HG03432 (cell line): ENCODE measurements around the gene FAS.

Experiments used
- ATAC-seq: cut with Tn5 transposase; IDR thresholded peaks from one replicate; pipeline ENCODE4 v1.9.1; 2021; ENCODE audit warnings: mild to moderate bottlenecking, moderate library complexity; ENCODE audit not compliant: unreplicated experiment

Gene FAS

DNA sequence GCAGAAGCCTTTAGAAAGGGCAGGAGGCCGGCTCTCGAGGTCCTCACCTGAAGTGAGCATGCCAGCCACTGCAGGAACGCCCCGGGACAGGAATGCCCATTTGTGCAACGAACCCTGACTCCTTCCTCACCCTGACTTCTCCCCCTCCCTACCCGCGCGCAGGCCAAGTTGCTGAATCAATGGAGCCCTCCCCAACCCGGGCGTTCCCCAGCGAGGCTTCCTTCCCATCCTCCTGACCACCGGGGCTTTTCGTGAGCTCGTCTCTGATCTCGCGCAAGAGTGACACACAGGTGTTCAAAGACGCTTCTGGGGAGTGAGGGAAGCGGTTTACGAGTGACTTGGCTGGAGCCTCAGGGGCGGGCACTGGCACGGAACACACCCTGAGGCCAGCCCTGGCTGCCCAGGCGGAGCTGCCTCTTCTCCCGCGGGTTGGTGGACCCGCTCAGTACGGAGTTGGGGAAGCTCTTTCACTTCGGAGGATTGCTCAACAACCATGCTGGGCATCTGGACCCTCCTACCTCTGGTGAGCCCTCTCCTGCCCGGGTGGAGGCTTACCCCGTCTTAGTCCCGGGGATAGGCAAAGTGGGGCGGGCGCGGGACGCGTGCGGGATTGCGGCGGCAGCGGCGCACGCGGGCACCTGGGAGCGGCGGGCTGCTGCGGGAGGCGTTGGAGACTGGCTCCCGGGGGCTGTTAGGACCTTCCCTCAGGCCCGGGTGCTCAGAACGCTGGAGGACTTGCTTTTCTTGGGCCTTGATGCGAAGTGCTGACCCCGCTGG is at the start of gene FAS:
Gene FAS, plus strand, starts transcription at position 415 of the 777 bp plus-strand sequence. Its CDS starts 79 bp downstream, at position 494.
- peak; percentile 69 for ATAC-seq

DNA sequence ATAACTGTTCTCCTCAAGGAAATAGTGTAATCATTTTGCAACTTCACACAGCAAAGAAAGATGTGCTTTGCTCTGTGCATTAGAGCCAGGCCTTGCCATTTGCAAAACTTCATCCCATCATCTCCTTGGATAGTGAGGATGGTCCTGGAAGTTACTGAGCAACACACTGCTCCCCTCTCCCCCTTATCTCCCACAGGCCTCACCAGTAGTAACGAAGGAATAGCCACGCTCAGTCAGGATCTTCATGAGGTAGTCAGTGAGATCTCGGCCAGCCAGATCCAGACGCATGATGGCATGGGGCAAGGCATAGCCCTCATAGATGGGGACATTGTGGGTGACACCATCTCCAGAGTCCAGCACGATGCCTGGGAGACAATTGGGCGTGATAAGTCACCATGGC is 49.6 kb upstream of the FAS start:
- ATAC-seq, result no peak

DNA sequence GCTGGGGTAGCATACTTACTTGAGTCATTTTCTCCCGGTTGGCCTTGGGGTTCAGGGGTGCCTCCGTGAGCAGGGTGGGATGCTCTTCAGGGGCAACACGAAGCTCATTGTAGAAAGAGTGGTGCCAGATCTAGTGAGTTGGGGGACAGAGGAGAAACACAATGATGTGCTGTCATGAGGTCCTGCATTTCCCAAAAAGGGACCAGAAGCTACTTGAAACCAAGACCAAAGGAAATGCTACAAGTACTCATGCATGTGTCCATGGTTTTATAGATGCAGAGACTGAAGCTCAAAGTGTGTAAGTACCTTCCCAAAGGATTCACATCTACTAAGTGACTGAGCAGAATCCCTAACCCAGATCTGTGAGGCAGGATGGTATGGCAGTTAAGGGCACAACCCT is 46.8 kb upstream of the FAS start:
- no peak for ATAC-seq

DNA sequence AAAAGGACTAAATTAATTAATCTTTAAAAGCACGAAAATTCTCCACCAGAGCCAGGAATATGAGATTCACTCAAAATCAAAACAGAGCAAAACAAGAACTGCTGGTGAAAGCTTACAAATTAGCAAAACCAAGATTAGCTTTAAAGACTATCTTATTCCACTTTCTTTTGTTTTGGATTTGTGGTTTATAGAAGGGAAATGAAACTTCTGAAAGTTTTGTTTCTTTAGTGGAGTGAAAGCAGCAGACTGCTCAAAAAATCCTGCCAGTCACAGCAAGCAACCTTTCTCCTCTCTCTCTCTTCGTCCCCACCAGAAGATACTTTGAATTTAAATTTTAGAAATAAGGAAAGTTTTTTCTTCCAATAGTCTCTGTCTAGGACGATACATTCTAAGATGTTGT is 45.8 kb upstream of the FAS start:
- ATAC-seq, result peak; percentile 67

DNA sequence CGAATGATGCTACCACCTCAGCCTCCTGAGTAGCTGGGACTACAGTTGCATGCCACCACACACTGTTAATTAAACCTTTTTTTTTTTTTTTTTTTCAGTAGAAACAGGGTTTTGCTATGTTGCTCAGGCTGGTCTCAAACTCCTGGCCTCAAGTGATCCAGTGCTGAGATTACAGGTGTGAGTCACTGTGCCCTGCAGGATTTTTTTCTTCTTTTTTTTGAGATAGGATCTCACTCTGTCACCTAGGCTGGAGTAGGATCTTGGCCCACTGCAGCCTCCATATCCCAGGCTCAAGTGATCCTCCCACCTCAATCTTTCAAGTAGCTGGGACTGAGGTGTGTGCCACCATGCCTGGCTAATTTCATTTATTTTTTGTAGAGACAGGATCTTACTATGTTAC is 44.4 kb upstream of the FAS start:
- no peak for ATAC-seq

DNA sequence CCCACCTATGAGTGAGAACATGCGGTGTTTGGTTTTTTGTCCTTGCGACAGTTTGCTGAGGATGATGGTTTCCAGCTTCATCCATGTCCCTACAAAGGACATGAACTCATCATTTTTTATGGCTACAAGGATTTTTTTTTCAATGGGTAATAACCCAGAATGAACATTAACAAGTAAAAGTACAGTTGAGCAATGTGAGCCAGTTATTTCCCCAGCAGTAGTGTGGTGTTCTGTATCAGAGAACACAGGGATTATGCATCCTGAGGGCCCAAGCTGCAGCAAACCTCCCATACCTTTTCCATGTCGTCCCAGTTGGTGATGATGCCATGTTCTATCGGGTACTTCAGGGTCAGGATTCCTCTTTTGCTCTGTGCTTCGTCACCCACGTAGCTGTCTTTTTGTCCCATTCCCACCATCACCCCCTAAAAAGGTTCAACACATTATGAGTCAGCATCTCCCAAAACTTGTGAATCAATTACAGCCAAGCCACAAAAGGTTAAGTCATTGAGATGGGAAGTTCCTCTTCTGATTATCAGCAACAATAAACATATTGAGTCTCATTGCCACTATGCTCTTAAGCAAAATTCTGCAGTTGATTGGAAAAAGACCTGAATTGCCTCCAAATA is 43.5 kb upstream of the FAS start:
- ATAC-seq, result no peak

DNA sequence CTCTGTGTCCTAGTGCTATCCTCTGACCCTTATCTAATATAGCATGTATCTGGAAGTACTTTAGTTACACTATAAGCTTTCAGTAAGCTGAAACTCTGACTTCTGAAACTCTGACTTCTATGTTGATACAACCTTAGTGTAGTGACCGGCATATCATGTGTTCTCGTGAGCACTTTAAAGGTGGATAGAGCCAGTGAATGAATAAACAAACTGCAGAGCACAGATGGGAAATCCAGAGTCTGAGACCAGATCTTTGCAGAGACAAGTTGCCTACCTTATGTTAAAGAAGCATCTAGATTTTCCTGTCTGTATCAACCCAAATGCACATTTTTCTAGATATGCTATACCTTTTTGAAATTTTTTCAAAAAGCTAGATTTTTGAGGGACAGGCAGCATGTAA is 41.5 kb upstream of the FAS start:
- no peak for ATAC-seq

DNA sequence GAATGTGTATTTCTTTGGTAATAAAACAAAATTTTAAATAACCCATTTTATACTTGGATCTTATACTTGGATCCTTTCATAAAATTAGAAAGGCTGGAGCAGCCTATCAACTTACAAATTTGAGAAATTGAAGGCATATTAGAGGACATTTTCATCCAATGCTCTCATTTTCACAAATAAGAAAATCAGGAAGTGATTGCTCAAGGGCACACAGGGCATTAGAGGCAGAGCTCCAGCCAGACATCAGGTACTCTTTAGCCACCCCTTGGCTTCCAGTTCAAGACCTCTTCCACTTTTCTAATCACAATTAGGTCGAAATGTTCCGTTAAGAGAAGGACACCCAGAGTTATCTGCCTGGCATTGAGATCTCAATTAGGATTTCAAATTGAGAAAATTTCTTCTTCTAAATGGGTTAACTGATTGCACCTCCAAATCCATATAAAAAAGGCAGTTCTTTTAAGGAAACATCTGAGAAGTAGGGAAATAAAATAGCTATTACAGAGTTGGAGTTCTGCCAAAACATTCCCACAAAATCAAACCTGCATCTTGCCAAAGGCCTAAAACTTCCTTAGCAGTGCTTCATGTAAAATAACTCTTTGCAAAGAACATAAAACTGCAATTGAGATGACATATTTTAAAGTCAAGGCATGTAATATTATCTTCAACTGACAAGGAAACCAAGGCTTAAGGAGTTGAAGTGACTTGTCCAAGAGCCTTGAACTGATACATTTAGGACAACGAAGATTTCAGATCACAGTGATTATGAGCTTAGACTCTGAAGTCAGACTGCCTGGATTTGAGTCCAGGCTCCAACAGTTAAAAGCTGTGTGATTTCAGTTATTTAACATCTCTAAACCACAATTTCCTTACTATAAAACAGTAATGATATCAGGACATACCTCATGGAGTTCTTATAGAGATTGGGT is 40.4 kb upstream of the FAS start:
- ATAC-seq, result no peak

DNA sequence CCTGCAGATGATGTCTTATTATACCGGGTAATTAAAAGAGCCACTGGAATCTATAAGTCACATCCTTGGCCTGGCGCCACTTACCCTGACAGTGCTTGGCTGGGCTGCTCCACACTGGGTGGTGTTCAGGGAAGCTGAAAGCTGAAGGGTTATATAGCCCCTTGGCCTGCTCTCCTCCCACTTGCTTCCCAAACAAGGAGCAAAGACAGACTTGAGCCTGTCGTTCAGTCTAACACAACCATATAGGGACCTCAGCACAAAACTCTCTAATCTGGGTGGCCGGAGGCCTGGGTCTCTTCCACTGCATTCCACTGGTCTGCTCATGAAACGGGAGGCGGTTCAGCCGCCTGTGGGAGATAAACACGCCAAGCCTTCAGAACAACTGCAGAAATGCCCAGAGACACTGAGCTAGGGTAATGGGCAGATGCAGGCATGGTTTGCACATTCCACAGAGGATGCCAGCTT is 37.9 kb upstream of the FAS start, which contains the start of gene ACTA2:
Gene ACTA2, minus strand, starts transcription at position 127 of the 465 bp plus-strand sequence. CDS start 3,843 bp downstream, outside the sequence.
- ATAC-seq, result no peak

DNA sequence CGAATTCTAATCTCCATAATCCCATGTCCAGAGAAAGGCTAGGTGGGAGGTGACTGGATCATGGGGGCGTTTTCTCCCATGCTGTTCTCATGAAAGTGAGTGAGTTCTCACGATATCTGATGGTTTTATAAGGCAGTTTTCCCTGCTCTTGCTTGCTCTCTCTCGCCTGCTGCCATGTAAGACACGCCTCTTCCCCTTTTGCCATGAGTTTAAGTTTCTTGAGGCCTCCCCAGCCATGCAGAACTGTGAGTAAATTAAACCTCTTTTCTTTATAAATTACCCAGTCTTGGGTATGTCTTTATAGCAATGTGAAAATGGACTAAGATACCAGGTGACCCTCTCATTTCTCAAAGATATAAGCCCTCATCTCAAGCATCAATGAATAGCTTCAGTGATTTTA is 36.9 kb upstream of the FAS start:
- no peak for ATAC-seq

DNA sequence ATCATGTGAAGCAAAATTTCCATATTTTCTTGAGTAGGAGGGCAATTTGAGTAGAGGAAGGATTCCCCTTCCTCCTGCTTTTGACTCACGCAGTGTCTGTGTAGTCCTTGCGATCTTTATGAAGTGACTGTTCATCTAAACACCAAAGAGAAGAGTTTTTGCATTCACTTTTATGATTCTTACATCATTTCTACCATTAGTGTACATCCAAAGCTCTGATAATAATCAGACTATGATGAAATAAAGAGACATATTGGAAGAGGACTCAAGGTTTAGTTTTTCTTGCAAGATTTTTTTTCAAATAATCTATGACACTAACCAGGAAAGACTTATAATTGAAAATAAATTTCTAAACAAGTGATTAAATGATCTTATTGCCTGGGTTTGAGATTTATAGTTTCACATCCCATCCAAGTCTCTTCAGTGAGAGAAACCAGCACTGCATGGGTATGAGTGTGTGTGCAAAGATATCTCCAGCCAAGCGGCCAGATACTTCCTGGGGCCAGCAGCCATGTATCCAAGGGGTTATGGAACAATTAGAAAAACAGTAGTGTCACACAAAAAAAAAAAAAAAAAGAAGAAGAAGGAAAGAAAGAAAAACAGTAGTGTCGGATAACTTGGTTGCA is 36.0 kb upstream of the FAS start:
- ATAC-seq, result no peak

DNA sequence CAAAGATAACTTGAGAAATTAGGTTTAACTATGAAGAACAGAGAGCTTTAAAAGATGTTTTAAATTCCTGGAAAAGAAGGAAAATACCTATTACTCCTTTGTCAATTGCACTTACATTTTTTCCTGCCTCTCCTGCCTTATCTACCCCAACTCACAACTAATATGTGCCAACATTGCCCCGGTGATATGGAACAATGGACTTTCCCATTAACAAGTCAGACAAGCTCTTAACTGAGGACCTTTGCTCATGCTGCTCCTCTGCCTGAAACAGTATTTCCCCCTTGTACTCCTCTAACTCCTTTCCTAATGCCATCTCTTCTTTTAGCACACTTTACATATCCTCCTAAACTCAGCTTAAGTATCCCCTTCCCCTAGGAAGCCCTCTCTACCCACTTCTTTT is 33.2 kb upstream of the FAS start:
- ATAC-seq, result no peak

DNA sequence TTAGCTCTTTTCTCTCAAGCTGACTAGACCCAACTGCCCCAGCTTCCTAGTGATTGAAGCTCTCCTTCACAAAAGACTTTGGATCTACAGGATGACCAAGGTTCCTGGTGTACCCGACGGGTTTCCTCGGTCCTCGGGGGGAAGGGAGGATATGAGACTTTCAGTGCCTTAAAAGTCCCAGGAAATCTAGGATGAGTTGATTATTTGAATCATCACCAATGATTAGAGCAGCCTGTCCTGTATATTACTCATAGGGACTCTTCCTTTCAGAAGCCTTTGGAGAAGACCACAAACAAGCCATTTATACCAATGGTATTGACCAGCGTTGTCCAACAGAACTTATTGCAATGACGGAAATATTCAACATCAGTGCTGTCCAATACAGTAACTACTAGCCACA is 31.9 kb upstream of the FAS start:
- no peak for ATAC-seq

DNA sequence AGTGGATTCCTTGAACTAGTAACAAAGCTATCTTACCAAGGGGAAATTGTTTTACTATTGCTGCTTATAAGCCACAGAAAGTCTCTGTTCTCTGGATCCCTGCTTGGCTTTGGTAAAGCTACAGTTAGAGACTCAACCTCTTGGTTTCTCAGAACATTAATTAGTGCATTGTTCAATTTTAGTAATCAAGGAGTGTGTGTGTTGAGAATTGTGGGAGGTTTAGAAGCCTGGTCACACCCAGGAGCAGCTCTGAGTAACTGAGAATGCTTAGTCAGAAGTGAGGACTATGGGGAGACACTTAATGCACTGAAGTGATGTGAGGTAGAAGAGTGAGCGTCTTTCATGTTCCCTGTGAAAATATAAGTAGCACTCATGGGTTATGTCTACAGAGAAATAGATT is 29.8 kb upstream of the FAS start:
- ATAC-seq, result no peak

DNA sequence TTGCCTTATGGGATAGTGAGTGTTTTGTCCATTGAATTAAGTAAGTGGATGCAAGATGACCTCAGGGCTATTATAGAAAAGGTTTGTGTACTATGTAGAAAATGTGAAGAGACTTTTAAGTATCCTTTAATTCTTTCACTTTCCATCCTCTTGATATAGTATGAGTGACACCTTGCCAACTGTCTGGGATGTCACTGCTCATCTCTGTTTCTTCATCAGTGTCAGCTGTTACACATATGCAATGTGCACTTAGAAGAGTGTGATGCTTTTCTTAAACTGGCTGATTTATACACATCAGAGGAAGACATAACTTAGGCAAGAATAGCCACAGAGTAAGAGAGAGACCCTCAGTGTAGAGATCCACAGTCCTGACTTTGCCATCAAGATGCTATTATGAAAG is 29.3 kb upstream of the FAS start:
- ATAC-seq, result no peak

DNA sequence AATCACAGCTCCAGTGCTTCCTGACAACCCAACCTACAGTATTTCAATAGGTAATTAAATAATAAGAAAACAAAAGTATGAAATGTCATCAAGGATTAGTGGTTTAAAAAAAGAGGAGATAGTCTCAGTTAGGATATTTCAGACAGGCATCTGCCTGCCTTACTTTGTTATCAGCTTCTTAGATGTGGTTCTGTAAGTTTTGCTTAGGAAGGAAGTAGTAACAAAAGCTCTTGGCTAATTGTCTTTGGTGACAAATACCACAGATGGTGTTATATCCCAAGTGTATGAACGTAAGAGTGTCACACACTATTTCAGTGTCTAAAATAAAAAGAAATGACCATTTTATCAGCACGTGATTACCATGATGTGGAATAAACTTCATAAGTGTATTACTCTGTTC is 28.3 kb upstream of the FAS start:
- no peak for ATAC-seq

DNA sequence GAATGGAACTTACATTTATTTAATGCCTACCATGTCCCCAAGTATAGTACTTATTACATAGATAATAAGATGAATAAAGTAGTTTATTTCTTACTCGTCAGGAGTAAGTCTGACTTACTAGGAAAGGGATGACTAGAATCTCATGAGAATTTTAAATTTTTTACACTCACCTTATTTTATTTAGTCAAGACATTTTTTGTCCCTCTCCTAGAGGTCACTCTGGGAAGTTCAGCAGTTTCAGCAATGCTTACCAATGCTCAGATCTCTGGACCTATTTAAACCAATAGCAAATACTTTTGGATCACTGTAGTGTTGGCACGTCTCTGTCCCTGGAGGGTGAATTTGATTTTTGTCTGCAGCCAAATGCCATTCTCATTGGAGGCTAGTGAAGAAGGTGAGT is 27.3 kb upstream of the FAS start:
- ATAC-seq, result no peak

DNA sequence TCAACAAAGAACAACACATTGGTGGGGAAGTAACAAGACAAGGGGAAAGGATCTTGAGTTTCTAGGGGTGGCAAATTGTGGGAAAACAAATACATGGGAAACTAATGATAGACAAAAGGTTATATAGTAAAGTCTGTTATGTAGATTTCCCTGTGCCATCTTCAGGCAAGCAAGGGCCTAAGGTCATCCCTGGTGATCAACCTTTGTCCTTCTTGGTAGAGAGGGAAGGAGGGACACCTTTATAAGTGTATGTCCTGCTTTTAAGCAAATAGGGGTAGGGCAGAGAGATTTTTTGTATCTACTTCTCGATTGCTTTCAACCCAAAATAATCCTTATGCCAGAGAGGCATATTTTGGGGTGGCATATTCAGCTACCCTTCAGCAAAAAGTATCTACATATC is 26.2 kb upstream of the FAS start:
- ATAC-seq, result no peak

DNA sequence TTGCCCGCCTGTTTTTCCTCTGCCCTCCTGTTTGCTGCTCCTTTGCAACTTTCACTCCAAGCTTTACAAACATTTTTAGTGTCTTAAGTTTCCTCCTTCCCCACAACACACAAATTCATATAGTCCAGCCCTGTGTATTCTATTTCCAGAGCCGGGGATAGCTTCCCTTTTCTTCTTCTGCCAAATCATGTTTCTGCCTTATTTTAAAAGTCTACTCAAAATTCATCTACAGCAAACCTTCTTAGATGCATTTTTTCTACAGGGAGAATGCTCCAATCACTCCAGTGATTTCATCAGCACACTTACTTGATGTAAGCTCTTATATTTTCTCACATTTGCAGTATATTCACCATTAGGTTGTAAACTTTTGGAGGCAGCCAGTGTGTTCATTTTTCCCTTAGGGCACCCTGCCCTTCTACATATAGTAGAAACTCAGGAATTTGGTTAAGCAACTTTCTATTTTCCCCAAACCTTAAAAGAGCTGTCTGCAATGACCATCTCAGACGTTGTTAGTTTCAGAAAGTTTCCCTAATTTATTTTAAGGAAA is 25.7 kb upstream of the FAS start:
- no peak for ATAC-seq

DNA sequence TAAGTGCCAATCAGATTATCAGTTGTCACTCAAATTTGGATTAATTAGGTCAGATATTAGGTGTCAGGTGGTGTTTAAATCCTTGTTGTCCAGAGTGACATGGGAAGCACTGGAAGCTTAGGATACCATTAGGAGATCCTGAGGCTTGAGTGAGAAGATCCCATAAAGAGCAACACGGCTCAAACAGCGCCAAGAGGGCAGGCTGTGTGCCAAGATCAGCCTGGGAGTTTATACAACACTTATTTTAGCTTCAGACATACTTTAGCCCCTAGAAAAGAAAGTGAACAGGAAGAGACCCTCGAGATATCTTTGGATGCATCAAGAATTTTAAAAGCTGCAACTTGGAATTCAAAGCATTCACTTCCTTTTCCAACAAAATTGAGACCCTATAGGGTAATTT is 23.8 kb upstream of the FAS start:
- ATAC-seq, result no peak

DNA sequence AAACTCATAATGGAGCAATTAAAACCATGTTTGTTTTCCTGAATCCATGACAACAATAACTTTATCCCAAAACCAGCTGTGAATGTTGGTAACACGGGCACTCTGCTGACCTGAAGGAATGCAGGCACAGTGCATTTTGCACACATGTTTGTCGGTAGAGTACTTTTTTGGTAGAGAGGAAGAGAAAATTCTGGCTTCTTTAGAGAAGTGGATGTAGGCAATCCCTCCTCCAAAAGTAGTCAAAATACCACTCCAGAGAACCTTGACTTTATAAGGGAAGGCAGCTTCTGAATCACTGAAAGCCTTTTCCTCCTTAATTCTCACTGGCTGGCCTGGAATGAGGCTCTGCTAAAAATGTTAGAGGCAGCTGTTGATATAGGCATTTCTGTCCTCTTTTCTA is 22.2 kb upstream of the FAS start:
- no peak for ATAC-seq
